HL-60 (cell line): ENCODE results near the gene ABCA1.

ENCODE experiments used
- CTCF ChIP-seq: IDR thresholded peaks from one replicate; pipeline ENCODE4 v1.5.1; 2011; ENCODE audit warnings: low read length, control low read depth, inconsistent platforms; ENCODE audit not compliant: insufficient read depth
- POLR2AphosphoS5 ChIP-seq: IDR thresholded peaks from 2 replicates; pipeline ENCODE4 v1.6.1; 2012; ENCODE audit warnings: low read depth

- TF ChIP-seq CTCF (no peak), POLR2AphosphoS5 (no peak)
These were observed 20.5 kb downstream of the ABCA1 start for GRCh38 chr9:104907278-104907951.
